ENCODE results near the gene GBX1.

Gene GBX1

GRCh38 chr7:151173386-151174245 lies 6.1 kb upstream of the GBX1 start:
- no peaks in the 10 kb centered on the region for H3K36me3 ChIP-seq (ENCODE audit: control insufficient read depth in 1 of 2, insufficient read depth in 2 of 2, low read length in 2 of 2)
- H3K27me3 ChIP-seq (ENCODE audit: control insufficient read depth in 1 of 2, insufficient read depth in 2 of 2, low read length in 2 of 2): peaks cover 24 to 37% of the 10 kb centered on the region in 2 donors
- H3K4me1 ChIP-seq (ENCODE audit: control insufficient read depth in 1 of 2, insufficient read depth in 2 of 2, low read length in 2 of 2): no peaks in the 10 kb centered on the region
- no peak overlapping the region for H3K4me3 ChIP-seq (ENCODE audit: low read depth in 1 of 2, low read length in 2 of 2)
- H3K9me3 ChIP-seq (ENCODE audit: control insufficient read depth in 1 of 2, low read length in 2 of 2): no peaks in the 10 kb centered on the region
- H3K9ac ChIP-seq (ENCODE audit: low read depth in 1 of 2, low read length in 2 of 2): no peak overlapping the region
- H3K27ac ChIP-seq (ENCODE audit: low read depth, low read length): no peak overlapping the region

- no peak overlapping the region for H3K27ac ChIP-seq (ENCODE audit: low read depth, low read length)
- no peaks in the 10 kb centered on the region for H3K36me3 ChIP-seq (ENCODE audit: control insufficient read depth in 1 of 2, insufficient read depth in 2 of 2, low read length in 2 of 2)
- no peaks in the 10 kb centered on the region for H3K9me3 ChIP-seq (ENCODE audit: control insufficient read depth in 1 of 2, low read length in 2 of 2)
- no peak overlapping the region for H3K4me3 ChIP-seq (ENCODE audit: low read depth in 1 of 2, low read length in 2 of 2)
- H3K4me1 ChIP-seq (ENCODE audit: control insufficient read depth in 1 of 2, insufficient read depth in 2 of 2, low read length in 2 of 2): no peaks in the 10 kb centered on the region
- no peak overlapping the region for H3K9ac ChIP-seq (ENCODE audit: low read depth in 1 of 2, low read length in 2 of 2)
- peaks cover 32 to 41% of the 10 kb centered on the region in 2 donors for H3K27me3 ChIP-seq (ENCODE audit: control insufficient read depth in 1 of 2, insufficient read depth in 2 of 2, low read length in 2 of 2)
Measured at GRCh38 chr7:151172273-151173141, 5.0 kb upstream of the GBX1 start.

DNA sequence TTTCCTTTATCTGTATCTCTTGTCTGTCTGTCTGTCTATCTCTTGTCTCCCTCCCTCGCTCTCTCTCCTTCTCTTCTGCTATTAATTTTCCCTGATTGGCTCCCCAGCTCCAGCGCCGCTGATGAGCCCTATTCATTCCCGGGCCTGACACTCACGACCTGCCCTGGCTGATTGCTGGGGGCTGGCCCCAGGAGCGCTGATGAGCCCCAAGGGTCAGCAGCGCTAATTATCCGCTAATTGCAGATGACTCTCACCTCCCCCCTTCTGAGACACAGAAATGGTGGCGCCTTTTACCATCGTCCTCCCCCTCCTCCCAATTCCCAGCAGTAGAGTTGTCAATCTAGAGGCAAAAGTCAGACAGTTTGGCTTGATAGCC lies 1.3 kb upstream of the GBX1 start:
- H3K27me3 ChIP-seq (ENCODE audit: control insufficient read depth in 1 of 2, insufficient read depth in 2 of 2, low read length in 2 of 2): peaks cover 52 to 60% of the 10 kb centered on the region in 2 donors
- peaks cover 4% of the 10 kb centered on the region in 2 donors for H3K4me1 ChIP-seq (ENCODE audit: control insufficient read depth in 1 of 2, insufficient read depth in 2 of 2, low read length in 2 of 2)

DNA sequence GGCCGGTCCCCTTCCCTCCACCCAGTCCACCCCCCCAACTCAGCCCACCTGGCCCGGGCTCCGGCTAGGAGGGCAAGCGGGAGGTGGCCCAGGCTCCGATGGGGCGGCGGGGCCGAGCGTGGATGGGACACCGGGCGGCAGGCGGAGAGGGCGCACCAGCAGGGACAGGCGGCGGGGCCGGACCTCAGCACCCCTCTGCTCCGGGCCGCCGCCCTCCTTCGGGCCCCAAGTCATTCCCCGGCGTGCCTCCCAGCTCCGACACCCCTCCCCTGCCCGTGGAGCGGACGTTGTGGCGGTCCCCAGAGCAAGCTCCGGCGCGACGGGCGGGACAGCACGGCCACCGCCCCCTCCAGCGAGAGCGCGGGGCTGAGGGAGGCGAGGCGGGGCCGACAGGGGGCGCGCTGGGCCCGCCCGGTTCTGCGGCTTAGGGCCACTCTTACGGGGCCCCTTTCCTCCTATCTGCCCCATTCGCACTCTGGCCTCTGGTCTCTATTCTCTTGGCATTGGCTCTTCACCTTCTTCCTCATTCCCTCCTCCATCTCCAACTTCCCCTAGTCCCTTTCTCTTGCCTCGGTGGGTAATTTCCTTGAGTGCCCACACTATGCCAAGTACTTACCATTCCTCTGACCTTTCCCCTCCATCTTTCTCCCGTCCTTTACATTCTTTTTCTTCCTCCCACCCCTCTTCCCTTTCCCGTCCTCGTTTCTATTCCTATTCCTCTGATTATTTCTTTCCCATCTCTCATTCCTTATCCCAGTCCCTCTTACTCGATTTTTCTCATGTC lies 701 bp upstream of the GBX1 start:
- Histone ChIP-seq H3K9me3 (ENCODE audit: control insufficient read depth in 1 of 2, low read length in 2 of 2) (no peaks in the 10 kb centered on the region), H3K9ac (ENCODE audit: low read depth in 1 of 2, low read length in 2 of 2) (no peak overlapping the region), H3K4me3 (ENCODE audit: low read depth in 1 of 2, low read length in 2 of 2) (peak overlapping the region; percentile 47 to 55), H3K27me3 (ENCODE audit: control insufficient read depth in 1 of 2, insufficient read depth in 2 of 2, low read length in 2 of 2) (peaks cover 52 to 58% of the 10 kb centered on the region in 2 donors), H3K27ac (ENCODE audit: low read depth, low read length) (no peak overlapping the region), H3K4me1 (ENCODE audit: control insufficient read depth in 1 of 2, insufficient read depth in 2 of 2, low read length in 2 of 2) (peaks cover 4% of the 10 kb centered on the region in 2 donors), H3K36me3 (ENCODE audit: control insufficient read depth in 1 of 2, insufficient read depth in 2 of 2, low read length in 2 of 2) (no peaks in the 10 kb centered on the region)

More for the DNA sequence above, 1.3 kb upstream of the GBX1 start:
- H3K4me3 ChIP-seq (ENCODE audit: low read depth in 1 of 2, low read length in 2 of 2): no peak overlapping the region
- no peak overlapping the region for H3K9ac ChIP-seq (ENCODE audit: low read depth in 1 of 2, low read length in 2 of 2)
- no peak overlapping the region for H3K27ac ChIP-seq (ENCODE audit: low read depth, low read length)
- H3K9me3 ChIP-seq (ENCODE audit: control insufficient read depth in 1 of 2, low read length in 2 of 2): no peaks in the 10 kb centered on the region
- H3K36me3 ChIP-seq (ENCODE audit: control insufficient read depth in 1 of 2, insufficient read depth in 2 of 2, low read length in 2 of 2): no peaks in the 10 kb centered on the region

DNA sequence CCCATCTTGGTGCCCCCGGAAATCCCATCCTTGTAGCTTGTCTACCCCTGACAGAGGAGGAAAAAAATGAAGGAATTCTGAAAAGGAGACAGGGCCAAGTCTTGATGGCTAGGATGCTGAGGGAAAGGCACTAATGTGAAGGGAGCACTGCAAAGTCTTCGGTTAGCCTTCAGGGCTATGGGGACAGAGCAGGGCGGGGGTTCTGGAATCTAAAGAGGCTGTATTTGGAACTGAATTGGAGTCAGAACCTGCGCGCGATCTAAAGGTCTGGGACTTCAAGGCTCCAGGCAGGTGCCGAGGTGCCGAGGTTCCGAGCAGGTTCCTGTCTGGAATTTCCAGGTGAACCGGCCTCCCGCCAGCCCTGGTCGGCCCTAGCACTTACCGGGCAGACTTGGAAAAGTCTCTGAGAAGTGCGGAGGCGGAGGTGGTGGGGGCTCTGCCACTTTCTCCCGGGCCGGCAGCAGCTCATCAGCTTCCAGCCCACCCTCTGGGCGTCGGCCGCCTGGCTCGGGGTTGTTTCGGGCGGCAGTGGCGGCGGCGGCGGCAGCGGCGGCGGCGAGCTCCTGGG lies 781 bp downstream of the GBX1 start:
- H3K9me3 ChIP-seq (ENCODE audit: control insufficient read depth in 1 of 2, low read length in 2 of 2): no peaks in the 10 kb centered on the region
- no peak overlapping the region for H3K4me3 ChIP-seq (ENCODE audit: low read depth in 1 of 2, low read length in 2 of 2)
- H3K9ac ChIP-seq (ENCODE audit: low read depth in 1 of 2, low read length in 2 of 2): no peak overlapping the region
- no peaks in the 10 kb centered on the region for H3K36me3 ChIP-seq (ENCODE audit: control insufficient read depth in 1 of 2, insufficient read depth in 2 of 2, low read length in 2 of 2)
- H3K27me3 ChIP-seq (ENCODE audit: control insufficient read depth in 1 of 2, insufficient read depth in 2 of 2, low read length in 2 of 2): peaks cover 49 to 53% of the 10 kb centered on the region in 2 donors
- H3K4me1 ChIP-seq (ENCODE audit: control insufficient read depth in 1 of 2, insufficient read depth in 2 of 2, low read length in 2 of 2): peaks cover 4% of the 10 kb centered on the region in 2 donors
- H3K27ac ChIP-seq (ENCODE audit: low read depth, low read length): no peak overlapping the region

DNA sequence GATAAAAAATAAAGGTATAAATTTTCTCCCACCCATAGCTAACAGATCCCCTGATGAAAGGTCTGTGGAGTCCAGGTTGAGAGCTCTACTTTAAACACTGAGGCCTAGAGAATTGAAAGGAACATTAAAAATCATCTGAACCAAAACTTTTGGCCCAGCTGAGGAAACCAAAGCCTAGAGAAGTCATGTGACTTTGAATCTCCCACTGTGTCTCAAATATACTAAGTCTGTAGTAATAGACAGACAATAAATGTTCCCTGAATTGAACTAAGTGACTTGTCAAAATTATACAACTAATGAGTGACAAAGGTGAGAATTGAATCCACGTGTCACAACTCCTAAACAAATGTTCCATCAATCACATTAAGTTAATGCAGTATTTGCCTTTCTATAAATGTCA lies 5.7 kb downstream of the GBX1 start:
- peaks cover 2 to 4% of the 10 kb centered on the region in 2 donors for H3K4me1 ChIP-seq (ENCODE audit: control insufficient read depth in 1 of 2, insufficient read depth in 2 of 2, low read length in 2 of 2)
- H3K9me3 ChIP-seq (ENCODE audit: control insufficient read depth in 1 of 2, low read length in 2 of 2): no peaks in the 10 kb centered on the region
- H3K27me3 ChIP-seq (ENCODE audit: control insufficient read depth in 1 of 2, insufficient read depth in 2 of 2, low read length in 2 of 2): peaks cover 25 to 33% of the 10 kb centered on the region in 2 donors
- no peak overlapping the region for H3K27ac ChIP-seq (ENCODE audit: low read depth, low read length)
- no peak overlapping the region for H3K4me3 ChIP-seq (ENCODE audit: low read depth in 1 of 2, low read length in 2 of 2)
- H3K36me3 ChIP-seq (ENCODE audit: control insufficient read depth in 1 of 2, insufficient read depth in 2 of 2, low read length in 2 of 2): no peaks in the 10 kb centered on the region
- H3K9ac ChIP-seq (ENCODE audit: low read depth in 1 of 2, low read length in 2 of 2): no peak overlapping the region

DNA sequence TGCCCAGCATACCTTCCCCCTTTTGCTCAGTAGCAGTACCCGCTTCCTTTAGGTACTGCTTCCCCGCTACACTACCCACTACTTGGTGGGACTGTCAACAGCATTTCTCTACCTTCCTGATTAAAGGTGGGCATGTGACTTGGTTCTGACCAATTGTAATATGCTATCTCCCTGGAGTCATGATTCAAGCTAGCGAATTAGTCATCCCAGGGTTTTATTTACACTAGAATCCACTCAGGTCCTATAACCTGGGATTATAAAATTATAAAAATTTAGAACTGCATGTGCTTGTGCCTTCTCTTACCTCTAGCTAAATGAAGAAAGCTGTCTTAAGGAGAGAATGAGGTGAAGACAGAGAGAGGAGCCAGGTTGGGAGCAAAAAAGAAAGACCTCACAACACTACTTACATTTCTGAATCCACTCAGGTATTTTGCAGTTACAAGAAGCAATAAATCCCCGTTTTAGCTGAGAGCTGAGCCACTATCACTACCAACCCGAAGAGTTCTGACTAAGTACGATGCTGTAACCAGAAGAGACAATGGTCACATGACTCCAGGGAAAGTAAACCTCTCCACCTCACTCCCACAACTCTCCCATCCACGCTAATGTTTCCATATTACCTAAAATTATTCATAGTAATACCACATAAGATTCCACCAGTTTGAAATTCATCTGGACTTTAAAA lies 9.7 kb downstream of the GBX1 start:
- Histone ChIP-seq H3K27me3 (ENCODE audit: control insufficient read depth in 1 of 2, insufficient read depth in 2 of 2, low read length in 2 of 2) (peaks cover 0 to 6% of the 10 kb centered on the region in 2 donors), H3K27ac (ENCODE audit: low read depth, low read length) (no peak overlapping the region), H3K4me3 (ENCODE audit: low read depth in 1 of 2, low read length in 2 of 2) (no peak overlapping the region), H3K4me1 (ENCODE audit: control insufficient read depth in 1 of 2, insufficient read depth in 2 of 2, low read length in 2 of 2) (no peaks in the 10 kb centered on the region), H3K36me3 (ENCODE audit: control insufficient read depth in 1 of 2, insufficient read depth in 2 of 2, low read length in 2 of 2) (no peaks in the 10 kb centered on the region), H3K9ac (ENCODE audit: low read depth in 1 of 2, low read length in 2 of 2) (no peak overlapping the region), H3K9me3 (ENCODE audit: control insufficient read depth in 1 of 2, low read length in 2 of 2) (no peaks in the 10 kb centered on the region)

DNA sequence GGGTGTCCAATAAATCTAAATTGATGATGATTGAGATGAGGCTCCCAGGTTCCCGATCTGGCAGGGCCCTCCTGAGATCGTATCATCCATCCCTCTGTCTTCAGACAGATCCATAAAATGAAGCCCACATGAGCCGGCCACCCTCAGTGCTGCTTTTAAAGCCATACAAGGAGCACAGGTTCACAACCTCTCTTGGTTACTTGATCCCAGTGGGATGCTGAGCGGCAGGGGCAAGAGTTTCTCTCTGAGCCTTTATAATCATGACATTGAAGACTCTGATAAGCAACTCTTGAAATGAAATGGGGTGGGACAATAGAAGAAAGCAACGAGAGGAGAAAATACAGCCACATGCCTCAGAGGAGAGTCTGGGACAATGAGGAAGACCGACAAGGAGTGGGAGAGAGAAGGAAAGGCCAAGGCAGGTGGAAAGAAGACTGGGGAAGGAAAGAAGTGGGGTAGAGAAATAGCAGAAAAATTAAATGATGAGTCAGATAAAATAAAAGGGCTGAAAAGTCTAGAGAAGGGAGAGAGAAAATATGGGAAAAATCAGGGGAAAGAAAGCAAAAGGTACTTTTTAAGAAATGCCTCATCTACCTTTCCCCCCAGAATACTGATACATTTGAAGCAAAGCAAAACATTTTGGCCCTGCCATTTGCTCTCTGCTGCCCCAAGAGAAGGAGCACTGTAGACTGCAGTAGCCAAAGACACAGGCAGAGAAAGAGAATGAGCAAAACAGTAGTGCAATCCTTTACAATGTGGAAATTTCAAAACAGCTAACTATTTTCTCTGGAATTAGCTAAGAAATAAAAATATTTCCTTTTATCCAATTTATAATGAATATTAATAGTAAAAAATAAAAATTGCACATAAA lies 14.6 kb downstream of the GBX1 start:
- Histone ChIP-seq H3K27ac (ENCODE audit: low read depth, low read length) (no peak overlapping the region), H3K9me3 (ENCODE audit: control insufficient read depth in 1 of 2, low read length in 2 of 2) (no peaks in the 10 kb centered on the region), H3K36me3 (ENCODE audit: control insufficient read depth in 1 of 2, insufficient read depth in 2 of 2, low read length in 2 of 2) (no peaks in the 10 kb centered on the region), H3K27me3 (ENCODE audit: control insufficient read depth in 1 of 2, insufficient read depth in 2 of 2, low read length in 2 of 2) (peaks cover 6 to 15% of the 10 kb centered on the region in 2 donors), H3K9ac (ENCODE audit: low read depth in 1 of 2, low read length in 2 of 2) (no peak overlapping the region), H3K4me3 (ENCODE audit: low read depth in 1 of 2, low read length in 2 of 2) (no peak overlapping the region), H3K4me1 (ENCODE audit: control insufficient read depth in 1 of 2, insufficient read depth in 2 of 2, low read length in 2 of 2) (no peaks in the 10 kb centered on the region)
